ENCODE results near the gene HLTF. TPM values are rescaled to one million over a fixed set of nuclear protein-coding genes. Genes with fewer than 3 reads are reported as not detected.
A peak's percentile ranks its signal among the peaks of the same experiment; 100 is the strongest.
"Not testable (repeated sequence)": the region's sequence is repeated elsewhere in the genome, so short reads cannot be mapped to it uniquely, and the experiment has no call there.

Gene HLTF, protein sequence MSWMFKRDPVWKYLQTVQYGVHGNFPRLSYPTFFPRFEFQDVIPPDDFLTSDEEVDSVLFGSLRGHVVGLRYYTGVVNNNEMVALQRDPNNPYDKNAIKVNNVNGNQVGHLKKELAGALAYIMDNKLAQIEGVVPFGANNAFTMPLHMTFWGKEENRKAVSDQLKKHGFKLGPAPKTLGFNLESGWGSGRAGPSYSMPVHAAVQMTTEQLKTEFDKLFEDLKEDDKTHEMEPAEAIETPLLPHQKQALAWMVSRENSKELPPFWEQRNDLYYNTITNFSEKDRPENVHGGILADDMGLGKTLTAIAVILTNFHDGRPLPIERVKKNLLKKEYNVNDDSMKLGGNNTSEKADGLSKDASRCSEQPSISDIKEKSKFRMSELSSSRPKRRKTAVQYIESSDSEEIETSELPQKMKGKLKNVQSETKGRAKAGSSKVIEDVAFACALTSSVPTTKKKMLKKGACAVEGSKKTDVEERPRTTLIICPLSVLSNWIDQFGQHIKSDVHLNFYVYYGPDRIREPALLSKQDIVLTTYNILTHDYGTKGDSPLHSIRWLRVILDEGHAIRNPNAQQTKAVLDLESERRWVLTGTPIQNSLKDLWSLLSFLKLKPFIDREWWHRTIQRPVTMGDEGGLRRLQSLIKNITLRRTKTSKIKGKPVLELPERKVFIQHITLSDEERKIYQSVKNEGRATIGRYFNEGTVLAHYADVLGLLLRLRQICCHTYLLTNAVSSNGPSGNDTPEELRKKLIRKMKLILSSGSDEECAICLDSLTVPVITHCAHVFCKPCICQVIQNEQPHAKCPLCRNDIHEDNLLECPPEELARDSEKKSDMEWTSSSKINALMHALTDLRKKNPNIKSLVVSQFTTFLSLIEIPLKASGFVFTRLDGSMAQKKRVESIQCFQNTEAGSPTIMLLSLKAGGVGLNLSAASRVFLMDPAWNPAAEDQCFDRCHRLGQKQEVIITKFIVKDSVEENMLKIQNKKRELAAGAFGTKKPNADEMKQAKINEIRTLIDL
- polyA plus RNA-seq (ENCODE audit: insufficient read length in 3 of 3): 10 to 100 TPM; 35.8 to 50.4 (median 42.8) TPM
- long read RNA-seq, donor 1, full-length matches to known transcripts: 2 of 2 reads
- long read RNA-seq, donor 1, partial matches to known transcripts: 0 of 2 reads
- long read RNA-seq, donor 1, other reads (novel, unspliced or antisense): 0 of 2 reads
- long read RNA-seq, donor 2, partial matches to known transcripts: 0 of 1 reads
- long read RNA-seq, donor 2, other reads (novel, unspliced or antisense): 0 of 1 reads
- long read RNA-seq, donor 3, full-length matches to known transcripts: 3 of 3 reads
- long read RNA-seq, donor 3, partial matches to known transcripts: 0 of 3 reads
- long read RNA-seq, donor 3, other reads (novel, unspliced or antisense): 0 of 3 reads
- long read RNA-seq, donor 4: 0 reads
- long read RNA-seq, donor 5, full-length matches to known transcripts: 2 of 2 reads
- long read RNA-seq, donor 5, partial matches to known transcripts: 0 of 2 reads
- long read RNA-seq, donor 5, other reads (novel, unspliced or antisense): 0 of 2 reads
- long read RNA-seq, donor 6, partial matches to known transcripts: 0 of 2 reads
- long read RNA-seq, donor 6, other reads (novel, unspliced or antisense): 0 of 2 reads
- long read RNA-seq, donor 7, full-length matches to known transcripts: 1 of 1 reads
- long read RNA-seq, donor 7, partial matches to known transcripts: 0 of 1 reads
- long read RNA-seq, donor 7, other reads (novel, unspliced or antisense): 0 of 1 reads
- long read RNA-seq, donor 8: 0 reads
- long read RNA-seq, donor 9, full-length matches to known transcripts: 3 of 3 reads
- long read RNA-seq, donor 9, partial matches to known transcripts: 0 of 3 reads
- long read RNA-seq, donor 9, other reads (novel, unspliced or antisense): 0 of 3 reads
- long read RNA-seq, donor 10, full-length matches to known transcripts: 2 of 12 reads
- long read RNA-seq, donor 10, partial matches to known transcripts: 10 of 12 reads
- long read RNA-seq, donor 10, other reads (novel, unspliced or antisense): 0 of 12 reads
- long read RNA-seq, donor 11, full-length matches to known transcripts: 2 of 2 reads
- long read RNA-seq, donor 11, partial matches to known transcripts: 0 of 2 reads
- long read RNA-seq, donor 11, other reads (novel, unspliced or antisense): 0 of 2 reads
- long read RNA-seq, donor 12, full-length matches to known transcripts: 2 of 15 reads
- long read RNA-seq, donor 12, partial matches to known transcripts: 13 of 15 reads
- long read RNA-seq, donor 12, other reads (novel, unspliced or antisense): 0 of 15 reads
- long read RNA-seq, donor 13, full-length matches to known transcripts: 1 of 1 reads
- long read RNA-seq, donor 13, partial matches to known transcripts: 0 of 1 reads
- long read RNA-seq, donor 13, other reads (novel, unspliced or antisense): 0 of 1 reads
- long read RNA-seq, donor 14: 0 reads
- long read RNA-seq, donor 15, full-length matches to known transcripts: 5 of 5 reads
- long read RNA-seq, donor 15, partial matches to known transcripts: 0 of 5 reads
- long read RNA-seq, donor 15, other reads (novel, unspliced or antisense): 0 of 5 reads
- long read RNA-seq, donor 16, full-length matches to known transcripts: 3 of 3 reads
- long read RNA-seq, donor 16, partial matches to known transcripts: 0 of 3 reads
- long read RNA-seq, donor 16, other reads (novel, unspliced or antisense): 0 of 3 reads

DNA sequence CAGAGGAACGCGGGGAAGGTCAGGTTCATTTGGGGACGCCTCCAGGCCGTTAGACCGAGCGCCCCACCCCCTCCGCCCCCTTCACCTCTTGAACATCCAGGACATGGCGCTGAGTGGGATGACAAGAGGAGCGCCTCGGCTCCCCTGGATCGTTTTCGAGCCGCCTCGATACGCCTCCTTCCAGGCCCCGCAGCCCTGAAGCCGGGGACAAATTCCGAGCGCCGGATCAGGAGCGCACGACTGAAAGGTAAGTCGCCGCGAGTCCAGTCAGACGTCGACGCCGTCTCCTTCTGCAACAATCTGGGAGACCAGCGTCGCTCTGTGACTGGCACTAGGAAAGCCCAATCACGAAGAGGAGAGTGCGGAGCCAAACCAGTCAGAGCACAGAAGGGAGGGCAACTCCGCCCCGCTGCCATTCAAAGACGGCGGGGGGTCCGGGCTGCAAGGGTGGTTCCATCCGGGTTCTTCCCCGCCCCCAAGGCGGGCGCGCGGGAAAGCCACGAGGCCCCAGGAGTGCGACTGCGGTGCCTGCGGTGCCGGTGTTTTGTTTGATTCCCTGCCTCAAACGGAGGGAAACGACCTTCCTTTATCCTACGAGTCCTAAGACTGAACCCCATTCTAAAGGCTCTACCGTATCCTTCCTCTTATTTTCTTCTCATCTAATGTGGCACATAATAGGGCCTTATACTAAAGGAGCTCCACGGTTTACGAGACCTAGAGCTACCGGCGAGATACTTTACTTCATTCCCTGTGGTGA, at the start of gene HLTF:
TSS of gene HLTF (minus strand) at position 302 of the 757 bp plus-strand sequence. CDS start at position 105, 197 bp downstream.
- DNase-seq: peak; percentile 98

DNA sequence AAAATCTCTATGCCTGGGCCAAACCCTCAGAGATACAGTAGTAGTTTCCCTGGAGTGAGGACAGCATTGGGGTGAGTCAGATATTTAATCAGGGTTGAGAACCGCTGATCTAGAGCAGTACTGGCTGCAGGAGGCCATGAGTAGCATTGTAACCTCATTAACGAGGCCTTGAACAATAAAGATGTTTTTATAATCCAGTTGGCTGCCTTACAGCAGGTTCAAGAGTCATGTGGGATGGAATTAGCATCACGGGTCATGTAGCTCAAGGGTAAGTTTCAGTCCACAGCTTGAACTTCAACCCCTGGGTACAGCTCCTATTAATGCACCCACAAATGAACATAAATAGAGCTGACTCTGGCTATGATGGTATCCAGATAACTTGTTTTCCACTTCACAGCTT, 48.2 kb upstream of the HLTF start:
- peak; percentile 41 for DNase-seq

DNA sequence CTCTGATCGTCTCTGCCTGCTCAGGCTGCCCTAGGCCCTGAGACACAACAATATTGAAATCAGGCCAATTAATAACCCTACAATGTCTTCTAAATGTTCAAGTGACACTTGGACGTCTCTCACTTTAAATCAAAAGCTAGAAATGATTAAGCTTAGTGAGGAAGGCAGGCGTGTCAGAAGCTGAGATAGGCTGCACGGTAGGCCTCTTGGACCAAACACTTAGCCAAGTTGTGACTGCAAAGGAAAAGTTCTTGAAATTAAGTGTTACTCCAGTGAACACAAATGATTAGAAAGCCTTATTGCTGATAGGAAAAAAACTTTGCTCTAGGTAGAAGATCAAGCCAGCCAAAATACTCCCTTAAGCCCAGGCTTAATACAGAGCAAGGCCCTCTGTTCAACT, 45.3 kb upstream of the HLTF start:
- no peak for DNase-seq

DNA sequence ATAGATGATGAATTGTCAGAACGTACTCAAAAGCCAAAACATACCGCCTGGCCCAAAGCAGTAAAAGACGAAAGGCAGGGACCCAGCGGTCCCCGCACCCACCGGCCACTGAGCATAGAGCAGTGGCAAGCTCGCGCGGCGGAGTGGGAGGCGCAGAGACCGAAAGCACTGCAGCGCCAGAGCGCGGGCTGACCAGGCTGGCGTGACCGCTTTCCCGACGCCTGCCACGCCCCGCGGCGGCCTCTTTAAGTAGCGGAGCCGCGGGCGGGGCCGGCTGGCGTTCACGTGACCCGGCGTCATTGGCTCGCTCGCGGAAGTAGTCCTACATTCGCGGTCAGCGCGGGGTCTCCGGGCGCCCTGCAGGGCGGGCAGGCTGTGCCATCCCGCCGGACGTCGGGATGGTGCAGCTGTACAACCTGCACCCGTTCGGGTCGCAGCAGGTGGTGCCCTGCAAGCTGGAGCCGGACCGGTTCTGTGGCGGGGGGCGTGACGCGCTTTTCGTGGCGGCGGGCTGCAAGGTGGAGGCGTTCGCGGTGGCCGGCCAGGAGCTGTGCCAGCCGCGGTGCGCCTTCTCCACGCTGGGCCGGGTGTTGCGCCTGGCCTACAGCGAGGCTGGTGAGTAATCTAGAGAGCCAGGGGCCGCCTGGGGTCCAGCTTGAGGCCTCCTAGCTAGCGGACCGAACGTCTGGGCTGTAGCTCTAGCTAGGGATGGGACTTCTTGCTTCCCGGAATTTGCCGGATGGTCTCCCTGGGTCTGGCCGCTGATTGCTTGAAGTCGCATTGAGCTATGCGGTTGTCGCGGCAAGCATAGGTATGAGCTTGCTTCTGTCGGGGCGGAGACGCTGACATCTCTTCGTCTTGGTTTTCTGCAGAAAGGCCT, 43.2 kb upstream of the HLTF start, which contains the start of gene HPS3:
TSS of gene HPS3 (plus strand) at position 313 of the 880 bp plus-strand sequence. CDS start at position 399, 86 bp downstream.
- DNase-seq: peak; percentile 92

DNA sequence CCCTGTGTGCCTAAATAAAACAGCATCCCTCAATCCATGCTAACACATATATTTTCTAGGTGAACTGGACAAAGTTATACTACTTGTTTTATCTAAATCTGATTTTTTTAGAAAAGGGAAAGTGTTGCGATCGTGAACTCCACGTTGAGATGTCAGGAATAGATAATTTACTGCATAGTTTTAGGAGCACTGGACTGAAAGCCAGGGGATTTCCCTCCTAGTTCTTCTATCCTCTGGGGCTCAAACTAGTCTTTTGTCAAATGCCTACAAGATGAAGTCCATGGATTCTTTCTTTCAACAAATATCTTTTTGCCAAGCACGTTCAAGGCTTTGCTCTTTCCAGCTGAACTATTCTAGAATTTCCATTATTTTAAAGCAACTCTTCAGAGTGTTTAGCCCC, 42.5 kb upstream of the HLTF start:
- peak; percentile 11 for DNase-seq

DNA sequence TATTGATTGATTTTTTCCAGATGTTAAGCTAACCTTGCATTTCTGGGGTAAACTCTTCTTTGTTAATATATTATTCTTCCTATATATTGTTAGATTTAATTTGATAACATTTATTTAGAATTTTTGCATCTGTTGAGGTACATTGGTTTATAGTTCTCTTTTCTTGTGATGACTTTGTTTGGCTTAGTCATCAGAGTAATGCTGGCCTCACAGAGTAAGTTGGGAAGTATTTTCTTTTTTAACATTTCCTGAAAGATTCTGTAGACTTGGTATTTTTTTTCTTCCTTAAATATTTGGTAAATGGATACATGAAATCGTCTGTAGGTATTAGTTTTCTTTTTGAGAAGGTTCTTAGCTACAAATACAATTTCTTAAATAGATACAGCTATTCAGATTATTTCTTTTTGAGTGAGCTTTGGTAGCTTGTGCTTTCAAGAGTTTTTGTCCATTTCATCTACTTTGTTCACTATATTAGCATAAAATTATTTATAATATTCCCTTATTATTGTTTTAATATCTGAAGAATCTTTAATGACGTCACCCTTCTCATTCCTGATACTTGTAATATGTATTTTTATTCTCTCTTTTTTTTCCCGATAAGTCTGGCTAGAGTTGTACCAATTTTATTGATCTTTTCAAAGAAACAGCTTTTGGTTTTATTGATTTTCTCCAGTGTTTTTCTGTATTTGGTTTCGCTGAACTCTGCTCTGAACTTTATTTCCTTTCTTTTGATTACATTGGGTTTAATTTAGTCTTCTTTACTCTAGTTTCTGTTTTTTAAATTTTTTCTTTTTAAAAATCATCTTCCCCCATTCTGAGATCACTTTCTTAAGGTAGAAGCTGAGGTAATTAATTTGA, 36.6 kb upstream of the HLTF start:
- no peak for DNase-seq

DNA sequence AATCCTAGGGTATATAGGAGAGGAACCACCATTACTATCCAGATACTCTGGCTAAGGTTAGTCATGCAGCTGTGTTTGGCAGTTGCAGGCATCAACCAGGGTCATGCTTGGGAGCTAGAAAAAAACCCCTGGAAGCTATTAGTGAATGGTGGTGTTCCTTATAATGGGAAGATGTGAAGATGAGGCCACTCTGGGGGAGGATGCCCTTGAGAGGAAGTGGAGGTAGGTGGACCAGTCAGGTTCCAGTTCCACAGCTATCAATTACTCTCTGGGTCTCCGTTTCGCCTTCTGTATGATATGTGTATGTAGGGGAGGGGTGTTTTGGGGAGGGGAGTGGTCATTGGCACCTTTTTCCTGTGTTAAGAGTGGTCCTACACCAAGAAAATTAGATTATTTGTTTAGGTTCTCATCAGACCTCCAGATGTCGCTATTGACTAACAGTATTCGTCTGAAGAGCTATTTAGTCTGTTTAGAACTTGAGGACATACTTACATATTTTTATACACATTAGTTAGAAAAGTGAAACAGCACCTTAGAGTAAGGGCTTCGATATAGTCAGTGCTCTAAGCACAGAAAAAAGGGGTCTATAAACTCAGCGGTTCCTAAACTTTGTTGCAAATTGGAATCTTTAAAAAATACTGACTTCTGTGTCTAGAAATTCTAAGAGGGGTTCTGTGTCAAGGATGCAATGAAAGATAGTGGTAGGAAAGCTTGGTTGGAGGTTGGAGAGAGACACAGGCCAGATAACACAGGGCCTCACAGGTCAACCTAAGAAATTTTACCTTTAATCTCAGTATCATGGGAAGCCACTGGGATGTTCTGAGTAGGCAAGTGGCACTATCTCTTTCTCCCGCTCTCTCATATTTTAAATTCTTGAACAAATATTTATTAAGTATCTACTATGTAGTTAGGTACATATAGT, 34.0 kb upstream of the HLTF start:
- DNase-seq: peak; percentile 55

DNA sequence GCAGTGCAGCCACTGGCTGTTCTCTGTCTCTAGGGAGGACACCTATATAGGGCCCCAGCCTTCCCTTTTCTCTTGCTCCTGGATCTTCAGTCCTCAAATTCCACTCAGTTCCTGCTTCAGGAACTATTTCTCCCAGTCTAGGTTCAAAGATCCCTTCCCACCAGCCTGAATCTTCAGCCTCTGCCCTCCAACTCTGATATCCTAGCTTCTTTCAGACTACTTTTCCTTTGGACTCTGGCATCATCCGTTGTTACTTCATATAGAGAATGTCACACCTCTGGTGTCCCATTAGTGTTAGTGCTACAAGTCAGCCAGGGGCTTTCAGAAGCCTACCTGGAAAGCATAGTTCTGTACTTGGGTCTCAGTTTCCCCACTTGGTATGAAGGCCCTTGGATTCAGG, 33.1 kb upstream of the HLTF start:
- no peak for DNase-seq

DNA sequence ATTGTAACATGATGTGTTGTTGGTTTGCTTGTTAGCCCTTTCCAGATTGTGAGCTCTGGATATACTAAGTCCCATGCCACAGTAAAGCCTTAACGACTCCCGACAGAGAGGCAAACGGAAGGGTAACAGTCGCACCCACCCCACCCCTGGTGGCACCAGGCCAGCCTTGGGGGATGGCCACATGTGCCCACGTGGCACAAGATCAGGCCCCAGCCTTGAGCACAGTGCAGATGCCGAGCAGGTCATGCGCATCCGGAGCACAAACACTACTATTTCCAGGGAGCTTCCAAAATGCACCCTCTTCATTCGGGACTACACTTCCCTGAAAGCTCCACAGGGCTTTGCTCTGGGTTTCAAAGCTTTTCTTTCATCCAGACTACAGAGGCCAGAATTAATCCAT, 32.4 kb upstream of the HLTF start:
- DNase-seq: no peak

DNA sequence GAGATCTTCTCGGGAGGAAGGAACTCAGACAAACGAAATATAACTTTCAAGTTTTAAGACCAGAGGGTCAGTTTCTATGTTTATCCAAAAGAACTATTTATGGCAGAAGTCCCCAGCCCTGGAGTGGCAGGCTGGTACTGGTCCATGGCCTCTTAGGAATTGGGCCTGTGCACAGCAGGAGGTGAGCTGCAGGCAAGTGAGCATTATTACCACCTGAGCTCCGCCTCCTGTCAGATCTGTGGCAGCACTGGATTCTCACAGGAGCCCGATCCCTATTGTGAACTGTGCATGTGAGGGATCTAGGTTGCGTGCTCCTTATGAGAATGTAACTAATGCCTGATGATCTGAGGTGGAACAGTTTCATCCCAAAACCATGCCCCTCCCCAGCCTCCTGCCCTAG, 28.8 kb upstream of the HLTF start:
- no peak for DNase-seq

DNA sequence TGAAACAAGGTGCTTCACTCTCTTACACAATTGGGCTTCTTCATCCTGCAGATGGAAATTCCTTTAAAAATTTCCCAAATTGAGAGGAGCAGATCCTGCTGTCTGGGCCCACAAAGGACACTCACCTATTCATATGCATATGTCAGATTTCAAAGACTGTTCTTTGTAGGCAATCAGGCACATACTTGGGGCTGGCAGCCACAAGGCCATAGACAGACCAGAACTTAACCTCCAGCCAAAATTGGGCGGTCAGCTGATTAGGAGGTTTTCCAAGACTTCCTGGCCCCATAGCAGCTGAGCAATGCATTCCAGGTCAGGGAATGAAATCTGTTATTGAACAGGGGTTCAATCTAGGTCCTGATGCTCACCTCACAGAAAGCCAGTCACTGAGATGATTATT, 28.1 kb upstream of the HLTF start:
- DNase-seq: no peak

DNA sequence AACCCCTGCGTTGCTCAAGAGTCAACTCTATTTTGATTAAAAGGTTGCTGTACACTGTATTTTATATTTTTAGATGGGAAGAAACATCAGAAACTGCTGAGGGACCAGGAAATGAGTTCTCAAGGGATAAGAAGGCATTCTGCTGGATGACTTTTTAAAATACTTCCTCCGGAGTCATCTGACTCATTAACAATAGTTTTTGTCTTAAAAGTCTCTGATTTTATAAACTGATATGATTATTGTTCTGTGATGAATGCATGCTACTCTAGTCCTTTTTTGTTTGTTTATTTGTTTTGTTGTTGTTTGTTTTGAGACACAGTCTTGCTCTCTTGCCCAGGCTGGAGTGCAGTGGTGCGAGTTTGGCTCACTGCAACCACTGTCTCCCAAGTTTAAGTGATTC, 18.2 kb upstream of the HLTF start:
- DNase-seq: no peak

DNA sequence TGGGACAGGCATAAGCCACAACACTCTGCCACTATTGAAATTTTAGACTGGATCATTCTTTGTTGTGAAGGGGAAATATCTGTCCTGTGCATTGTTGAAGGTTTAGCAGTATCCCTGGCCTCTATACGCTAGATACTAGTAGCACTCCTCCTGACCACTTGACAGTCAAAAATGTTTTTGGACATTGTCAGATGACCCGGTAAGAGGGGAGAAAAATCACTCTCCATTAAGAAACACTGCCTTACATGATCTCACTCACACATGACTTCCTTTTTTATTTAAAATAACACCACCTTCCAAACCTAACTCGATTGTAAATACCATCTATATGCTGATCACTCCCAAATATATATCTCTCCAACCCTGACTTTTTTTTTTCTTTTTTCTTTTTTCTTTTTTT, 15.3 kb upstream of the HLTF start:
- DNase-seq: no peak

DNA sequence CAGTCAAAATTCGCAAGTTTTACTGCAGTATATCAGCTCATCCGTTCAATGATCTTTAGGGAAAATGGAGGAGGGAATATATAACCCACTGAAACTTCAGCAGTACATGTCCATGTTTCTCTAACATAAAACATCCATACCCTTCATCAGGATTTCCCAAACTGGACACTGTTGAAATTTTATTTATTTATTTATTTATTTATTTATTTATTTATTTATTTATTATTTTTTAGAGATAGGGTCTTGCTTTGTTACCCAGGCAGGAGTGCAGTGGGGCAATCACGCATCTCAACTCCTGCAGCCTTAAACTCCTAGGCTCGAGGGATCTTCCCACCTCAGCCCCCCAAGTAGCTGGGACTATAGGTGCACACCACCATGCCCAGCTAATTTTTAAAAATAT, 14.8 kb upstream of the HLTF start:
- no peak for DNase-seq

DNA sequence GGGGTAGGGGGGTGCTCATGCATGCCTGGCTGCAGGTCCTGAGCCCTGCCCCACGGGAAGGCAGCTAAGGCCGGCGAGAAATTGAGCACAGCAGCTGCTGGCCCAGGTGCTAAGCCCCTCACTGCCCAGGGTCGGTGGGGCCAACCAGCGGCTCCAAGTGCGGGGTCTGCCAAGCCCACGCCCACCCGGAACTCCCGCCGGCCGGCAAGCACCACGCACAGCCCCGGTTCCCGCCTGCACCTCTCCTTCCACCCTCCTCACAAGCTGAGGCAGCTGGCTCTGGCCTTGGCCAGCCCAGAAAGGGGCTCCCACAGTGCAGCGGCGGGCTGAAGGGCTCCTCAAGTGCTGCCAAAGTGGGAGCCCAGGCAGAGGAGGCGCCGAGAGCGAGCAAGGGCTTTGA, 11.7 kb upstream of the HLTF start:
- not testable (repeated sequence) for DNase-seq
